HG02571 (cell line): Measurements from ENCODE around the gene TREH.
"Not testable (repeated sequence)": the region's sequence is repeated elsewhere in the genome, so short reads cannot be mapped to it uniquely, and the experiment has no call there.

ENCODE experiments used
- ATAC-seq: cut with Tn5 transposase; IDR thresholded peaks from one replicate; pipeline ENCODE4 v1.9.1; 2021; ENCODE audit warnings: mild to moderate bottlenecking, moderate library complexity; ENCODE audit not compliant: unreplicated experiment

TREH gene

DNA sequence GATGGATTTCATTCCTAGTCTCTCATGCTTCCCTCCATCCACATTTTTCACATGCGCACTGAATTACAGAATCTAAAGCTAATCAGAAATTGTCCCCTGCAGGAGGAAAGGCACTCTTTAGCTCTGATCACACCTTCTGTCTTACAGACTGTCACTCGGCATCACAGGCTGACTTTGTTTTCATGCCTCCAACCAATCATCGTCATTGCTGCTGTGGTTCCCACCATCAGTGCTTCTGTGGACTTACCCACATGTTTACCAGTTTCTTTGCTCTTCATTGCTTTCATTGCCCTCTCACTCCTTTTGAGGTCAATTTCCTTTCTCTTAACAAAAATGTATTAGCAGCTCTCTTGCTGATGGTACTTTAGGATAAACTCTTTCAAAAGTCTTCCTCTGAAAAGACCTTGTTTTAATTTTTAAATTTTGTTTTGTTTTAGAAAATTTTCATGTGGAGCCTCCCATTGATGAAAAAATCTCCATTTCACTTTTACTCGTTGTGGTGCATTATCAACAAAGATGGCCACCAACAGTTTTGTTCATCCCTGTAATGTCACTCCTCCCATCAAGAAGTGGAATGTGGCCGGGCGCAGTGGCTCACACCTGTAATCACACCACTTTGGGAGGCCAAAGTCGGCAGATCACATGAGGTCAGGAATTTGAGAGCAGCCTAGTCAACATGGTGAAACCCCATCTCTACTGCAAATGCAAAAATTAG, 20.2 kb upstream of the TREH start:
- no peak for ATAC-seq

DNA sequence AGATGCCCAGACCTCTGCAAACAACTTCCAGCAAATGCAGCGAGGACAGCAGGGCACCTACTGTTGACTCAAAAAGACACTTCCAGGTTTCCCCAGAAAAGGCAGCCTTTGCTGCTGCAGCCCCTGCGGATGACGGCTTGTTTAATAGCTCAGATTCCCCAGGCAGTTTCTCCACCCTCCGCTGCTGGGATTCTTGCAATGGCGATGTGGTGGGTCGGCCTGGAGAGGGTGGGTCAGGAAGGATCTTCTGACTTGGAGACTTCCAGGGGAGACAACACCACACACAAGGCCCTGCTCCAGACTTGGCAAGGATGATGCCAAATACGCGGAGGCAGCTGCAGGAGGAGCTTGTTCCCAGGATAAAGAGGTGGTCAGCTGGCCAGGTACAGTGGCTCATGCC, 17.9 kb upstream of the TREH start:
- ATAC-seq, result no peak

DNA sequence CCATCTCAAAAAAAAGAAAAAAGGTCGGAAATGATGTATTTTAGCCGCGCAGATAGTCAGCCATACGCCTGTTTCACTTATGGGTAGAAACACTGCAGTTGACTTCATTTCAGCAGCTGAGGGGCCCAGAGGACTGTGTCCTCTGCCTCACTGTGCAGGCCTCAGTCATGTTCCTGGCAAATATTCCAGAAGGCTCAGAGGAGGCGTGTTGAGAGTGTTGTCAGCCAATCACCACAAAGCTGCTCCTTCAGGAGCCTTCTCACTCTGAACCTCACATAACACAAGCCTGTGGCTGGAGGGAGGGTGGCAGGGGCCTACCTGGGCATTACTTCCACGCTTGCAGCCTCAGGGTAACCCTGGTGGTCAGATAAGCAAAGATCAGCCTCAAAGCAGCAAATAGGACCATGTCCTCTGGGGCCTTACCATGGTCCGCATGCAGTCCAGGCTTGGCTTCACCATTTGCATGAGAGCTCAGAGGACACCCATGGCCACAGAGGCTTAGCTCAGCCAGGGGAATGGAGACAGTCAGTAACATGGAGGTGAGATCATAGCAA, 17.3 kb upstream of the TREH start:
- ATAC-seq, result no peak

DNA sequence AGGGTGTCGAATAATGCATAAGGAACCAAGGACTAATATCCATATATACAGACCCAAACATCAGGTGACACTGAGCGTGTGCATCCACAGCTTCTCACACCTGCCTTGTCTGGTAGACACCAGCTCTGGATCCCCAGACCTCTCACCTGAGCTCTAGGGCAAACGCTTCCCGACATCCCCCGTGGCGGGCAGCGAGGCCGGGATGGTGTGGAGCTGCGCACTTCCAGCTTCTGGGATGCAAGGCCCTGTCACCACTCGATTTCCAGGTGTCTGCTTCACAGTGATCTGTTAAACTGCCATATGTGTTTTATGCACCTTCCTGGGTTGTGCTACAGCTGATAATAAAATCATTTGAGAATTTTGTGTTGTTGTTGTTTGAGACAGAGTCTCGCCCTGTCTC, 15.3 kb upstream of the TREH start:
- ATAC-seq, result no peak

DNA sequence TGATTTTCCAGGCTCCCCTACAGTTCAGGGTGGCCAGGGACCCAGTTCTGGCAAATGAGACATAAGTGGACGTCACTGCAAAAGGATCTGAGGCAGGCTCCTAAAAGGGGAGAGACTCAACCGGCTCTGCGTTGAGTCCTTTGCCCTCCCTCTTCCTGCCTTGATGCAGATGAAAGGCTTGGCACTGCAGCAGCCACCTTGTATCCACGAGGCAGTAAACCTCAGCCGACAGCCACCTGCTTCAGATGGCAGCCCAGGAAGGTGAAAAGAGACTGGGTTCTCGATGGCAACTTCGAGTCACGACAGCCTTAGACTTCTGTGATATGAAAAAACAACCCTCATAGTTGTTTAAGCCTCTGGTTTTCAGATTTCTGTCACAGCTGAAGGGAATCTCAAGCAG, 14.7 kb upstream of the TREH start:
- ATAC-seq, result no peak

DNA sequence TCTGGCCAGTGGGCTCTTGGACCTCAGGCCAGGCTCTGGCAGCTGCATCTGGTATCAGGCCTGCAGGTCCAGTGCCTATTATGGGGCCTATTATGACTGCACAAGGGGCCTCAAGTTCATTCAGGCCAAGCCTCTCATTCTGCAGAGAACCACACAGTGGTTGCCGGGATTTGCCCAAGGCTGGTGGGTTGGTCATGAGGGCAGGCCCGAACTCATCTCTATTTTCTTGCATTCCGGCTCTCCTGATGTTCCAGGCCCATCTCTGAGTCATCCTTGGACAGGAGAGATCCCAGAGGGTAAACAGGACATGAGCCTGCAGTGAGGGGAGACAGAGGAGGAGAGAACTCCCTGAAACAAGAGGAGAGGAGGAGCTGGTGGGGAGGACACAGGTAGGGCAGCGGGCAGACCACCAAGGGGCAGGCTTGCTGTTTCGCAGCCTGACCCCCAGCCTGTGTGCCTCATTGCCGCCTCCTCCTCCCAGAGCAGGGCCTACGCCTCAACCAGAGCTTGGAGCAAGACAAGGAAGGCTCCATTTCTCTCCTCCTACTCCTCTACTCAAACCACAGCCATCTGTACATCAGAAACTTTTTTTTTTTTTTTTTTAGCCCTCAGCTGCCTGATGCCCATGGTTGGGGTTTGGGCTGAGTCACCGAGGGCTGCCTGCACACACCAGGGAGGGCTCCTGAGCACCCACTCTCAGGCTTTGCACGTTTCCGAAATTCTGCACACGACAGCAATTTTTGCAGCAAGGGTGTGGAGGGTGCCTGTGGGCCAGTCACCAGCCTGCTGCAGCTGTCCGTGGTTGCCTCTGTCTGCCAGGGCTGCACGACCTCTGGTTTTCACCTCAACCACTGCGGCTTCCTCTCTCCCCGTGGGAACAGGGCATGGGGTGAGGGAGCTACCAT, 12.7 kb upstream of the TREH start:
- peak; percentile 31 for ATAC-seq

DNA sequence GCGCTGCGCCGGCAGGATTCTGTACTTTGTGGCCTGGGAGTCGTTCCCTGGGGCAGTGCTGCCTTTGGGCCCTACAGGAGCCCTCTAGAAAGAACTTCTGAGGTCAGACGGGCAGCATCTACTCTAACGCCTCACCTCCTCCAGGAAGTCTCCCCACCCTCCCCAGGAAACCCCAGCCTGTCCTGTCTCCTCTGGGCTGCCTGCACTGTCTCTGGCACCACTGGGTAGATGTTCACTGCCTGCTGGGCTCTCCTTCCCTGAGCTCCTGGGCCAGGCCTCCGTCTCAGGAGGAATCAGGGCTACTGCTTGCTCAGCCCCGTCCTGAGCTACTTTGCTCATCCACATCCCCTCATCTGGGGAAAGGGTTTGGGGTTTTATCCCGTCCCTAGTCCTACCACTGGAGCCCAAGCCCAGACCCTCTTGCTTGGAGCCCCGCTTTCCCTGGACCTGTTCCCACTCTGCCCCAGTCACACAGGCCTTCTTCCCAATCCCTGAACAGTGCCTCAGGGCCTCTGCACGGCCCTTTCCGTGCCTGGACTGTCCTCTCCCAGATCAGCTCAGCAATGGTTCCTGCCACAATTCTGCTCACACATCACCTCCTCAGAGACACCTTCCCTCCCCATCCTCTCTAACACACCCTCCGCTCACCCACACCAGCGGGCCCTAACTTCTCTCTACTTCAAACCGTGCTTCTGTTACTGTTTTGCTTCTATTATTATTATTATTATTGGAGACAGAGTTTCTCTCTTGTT, 11.3 kb upstream of the TREH start:
- ATAC-seq, result no peak

DNA sequence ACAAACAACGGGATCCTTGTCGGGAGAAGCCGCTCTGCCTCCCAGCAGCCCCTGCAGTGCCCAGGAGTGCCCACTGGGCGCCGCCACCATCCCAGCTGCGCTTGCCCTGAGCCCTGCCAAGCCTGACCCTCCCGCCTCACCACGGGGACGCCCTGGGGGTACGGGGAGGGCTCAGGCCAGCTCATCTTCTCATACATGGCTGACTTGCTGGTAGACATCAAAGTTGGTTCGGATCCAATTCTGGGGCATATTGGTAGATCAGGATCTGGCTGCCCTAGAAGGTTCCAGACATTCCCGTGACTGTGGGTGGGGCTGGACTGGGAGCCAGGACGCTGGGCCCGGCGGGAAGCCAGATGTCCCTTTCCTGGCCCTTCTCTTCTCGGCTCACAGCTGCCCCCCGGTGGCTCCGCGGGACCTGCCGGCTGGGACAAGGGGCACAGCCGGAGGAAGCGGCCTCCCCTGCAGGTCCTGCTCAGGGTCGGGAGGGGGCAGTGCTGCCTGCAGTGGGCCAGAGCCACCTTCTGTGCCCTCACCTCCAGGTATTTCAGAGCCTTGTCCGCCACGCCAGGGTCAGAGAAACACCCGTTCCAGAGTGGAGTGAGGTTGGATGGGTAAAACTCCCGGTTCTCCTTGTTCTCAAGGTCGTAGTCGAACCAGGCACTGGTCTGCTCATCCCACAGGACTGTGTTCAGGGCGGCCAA, 10.6 kb upstream of the TREH start:
- peak; percentile 75 for ATAC-seq

DNA sequence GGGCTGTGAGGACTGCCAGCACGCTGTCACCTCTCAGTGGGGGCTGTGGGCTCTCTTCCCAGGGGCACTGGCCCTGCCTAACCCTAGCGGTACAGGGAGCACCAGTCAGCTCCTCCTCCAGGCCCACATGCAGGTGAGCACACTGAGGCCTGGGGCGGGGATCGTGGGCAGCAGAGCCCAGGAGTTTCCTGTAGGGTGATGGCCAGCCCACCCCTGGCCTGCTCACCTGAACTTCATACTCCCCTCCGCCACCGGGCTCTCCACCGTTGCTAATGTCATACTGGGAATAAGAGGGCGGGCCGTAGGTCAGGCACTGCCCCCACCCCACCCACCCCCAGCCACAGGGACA, 10.0 kb upstream of the TREH start:
- no peak for ATAC-seq

DNA sequence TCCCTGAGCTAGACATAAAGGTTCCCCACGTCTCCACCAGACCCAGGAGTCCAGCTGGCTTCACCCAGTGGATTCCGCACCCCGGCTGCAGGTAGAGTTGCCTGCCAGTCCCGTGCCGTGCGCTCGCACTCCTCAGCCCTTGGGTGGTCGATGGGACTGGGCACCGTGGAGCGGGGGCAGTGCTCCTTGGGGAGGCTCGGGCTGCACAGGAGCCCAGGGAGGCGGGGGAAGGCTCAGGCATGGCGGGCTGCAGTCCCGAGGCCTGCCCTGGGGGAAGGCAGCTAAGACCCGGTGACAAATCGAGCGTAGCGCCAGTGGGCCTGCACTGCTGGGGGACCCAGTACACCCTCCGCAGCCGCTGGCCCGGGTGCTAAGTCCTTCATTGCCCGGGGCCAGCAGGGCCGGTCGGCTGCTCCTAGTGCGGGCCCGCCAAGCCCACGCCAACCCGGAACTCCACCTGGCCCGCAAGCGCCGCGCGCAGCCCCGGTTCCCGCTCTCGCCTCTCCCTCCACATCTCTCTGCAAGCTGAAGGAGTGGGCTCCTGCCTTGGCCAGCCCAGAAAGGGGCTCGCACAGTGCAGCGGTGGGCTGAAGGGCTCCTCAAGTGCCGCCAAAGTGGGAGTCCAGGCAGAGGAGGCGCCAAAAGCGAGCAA, 9.5 kb upstream of the TREH start:
- ATAC-seq, result no peak

DNA sequence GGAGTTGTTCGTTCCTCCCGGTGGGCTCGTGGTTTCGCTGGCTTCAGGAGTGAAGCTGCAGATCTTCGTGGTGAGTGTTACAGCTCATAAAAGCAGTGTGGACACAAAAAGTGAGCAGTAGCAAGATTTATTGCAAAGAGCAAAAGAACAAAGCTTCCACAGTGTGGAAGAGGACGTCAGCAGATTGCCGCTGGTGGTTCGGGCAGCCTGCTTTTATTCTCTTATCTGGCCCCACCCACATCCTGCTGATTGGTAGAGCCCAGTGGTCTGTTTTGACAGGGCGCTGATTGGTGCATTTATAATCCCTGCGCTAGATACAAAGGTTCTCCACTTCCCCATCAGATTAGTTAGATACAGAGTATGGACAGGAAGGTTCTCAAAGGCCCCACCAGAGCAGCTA, 8.9 kb upstream of the TREH start:
- ATAC-seq, result not testable (repeated sequence)

DNA sequence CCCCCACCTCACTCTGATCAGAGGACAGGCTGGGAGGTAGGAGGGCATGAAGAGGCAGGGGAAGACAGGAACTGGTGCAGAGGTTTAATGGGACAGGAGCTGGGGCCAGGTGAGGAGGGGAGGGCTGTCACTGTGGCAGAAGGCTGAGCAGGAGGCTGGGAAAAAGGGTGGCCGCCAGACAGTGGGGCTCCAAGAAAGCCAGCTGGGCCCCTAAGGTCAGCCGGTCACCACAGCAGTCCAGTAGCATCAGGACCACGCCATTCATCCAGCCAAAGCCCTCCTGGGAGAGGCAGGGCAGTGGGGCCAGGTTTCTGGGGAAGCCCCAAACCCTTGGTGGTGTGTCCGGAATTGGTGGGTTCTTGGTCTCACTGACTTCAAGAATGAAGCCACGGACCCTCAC, 8.5 kb upstream of the TREH start:
- no peak for ATAC-seq

DNA sequence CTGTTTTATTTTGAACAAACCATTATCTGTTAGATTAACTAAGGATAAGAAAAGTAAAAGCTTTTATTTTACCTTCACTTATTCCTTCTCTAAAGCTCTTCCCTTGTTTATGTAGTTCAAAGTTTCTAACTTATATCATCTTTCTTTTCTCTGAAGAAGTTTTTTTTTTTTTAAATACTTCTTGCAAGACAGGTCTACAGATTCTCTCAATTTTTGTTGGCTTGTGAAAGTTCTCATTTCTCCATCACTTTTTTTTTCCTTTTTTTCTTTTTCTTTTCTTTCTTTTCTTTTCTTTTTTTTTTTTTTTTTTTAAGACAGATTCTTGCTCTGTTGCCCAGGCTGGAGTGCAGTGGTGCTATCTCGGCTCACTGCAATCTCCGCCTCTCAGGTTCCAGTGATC, 4.7 kb upstream of the TREH start:
- ATAC-seq, result no peak

DNA sequence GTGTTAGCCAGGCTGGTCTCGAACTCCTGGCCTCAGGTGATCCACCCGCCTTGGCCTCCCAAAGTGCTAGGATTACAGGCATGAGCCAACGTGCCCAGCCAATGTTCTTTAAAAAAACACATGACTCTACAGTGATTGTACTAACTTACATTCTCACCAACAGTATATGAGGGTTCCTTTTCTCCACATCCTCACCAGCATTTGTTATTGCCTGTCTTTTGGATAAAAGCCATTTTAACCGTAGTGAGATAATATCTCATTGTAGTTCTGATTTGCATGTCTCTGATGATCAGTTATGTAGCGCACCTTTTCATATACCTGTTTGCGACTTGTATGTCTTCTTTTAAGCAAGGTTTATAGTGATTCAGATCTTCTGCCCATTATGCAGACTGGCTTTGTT, 3.5 kb upstream of the TREH start:
- ATAC-seq, result not testable (repeated sequence)

DNA sequence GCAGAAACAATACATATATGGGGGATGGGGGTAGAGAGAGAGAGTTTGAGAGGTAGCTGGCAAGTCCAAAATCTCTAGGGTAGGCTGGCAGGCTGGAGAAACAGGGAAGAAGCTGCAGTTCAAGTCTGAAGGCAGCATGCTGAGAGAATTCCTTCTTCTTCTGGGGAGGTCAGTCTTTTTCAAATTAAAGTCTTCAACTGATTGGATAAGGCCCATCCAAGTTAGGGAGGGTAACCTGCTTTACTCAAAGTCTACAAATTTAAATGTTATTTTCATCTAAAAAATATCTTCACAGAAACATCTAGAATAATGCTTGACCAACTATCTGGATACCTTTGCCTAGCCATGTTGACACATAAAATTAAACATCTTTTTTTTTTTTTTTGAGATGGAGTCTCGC, 2.9 kb upstream of the TREH start:
- ATAC-seq, result no peak

DNA sequence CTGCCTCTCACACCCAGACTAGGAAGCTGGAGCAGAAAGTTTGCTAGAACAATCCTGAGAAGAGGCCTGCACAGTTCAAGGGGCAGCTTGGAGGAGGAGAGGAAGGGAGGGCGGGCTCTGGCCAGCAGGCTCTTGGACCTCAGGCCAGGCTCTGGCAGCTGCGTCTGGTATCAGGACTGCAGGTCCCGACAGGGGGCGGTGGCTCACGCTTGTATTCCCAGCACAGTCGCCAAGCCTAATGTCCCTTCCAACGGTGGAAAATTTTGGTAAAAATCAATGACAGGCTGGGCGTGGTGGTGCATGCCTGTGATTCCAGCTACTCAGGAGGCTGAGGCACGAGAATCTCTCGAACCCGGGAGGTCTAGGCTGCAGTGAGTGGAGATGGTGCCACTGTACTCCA, 542 bp downstream of the TREH start:
- ATAC-seq, result not testable (repeated sequence)

DNA sequence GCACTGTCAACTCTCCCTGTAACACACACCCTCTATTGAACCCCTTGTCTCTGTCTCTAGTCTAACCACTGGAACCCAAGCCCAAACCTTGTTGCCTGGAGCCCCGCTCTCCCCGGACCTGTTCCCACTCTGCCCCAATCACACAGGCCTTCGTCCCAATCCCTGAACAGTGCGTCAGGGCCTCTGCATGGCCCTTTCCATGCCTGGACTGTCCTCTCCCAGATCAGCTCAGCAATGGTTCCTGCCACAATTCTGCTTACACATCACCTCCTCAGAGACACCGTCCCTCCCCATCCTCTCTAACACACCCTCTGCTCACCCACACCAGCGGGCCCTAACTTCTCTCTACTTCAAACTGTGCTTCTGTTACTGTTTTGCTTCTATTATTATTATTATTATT, 1.5 kb downstream of the TREH start:
- no peak for ATAC-seq

DNA sequence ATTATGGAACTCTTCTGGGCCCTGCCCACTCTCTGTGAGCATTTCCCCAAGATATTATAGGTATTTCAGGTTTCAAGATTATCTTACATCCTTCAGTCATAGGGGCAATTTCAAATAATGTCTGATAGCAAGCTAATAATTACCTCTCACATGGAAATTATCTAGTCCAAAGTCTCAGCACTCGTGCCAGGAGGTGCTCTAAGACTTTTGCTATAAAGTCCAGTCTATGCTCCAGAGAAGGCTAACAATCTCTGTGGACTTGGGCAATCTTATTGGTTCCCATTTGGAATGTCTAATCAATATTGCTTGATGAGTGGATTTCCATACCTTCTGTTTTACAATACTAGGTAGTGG, 5.4 kb downstream of the TREH start:
- no peak for ATAC-seq

DNA sequence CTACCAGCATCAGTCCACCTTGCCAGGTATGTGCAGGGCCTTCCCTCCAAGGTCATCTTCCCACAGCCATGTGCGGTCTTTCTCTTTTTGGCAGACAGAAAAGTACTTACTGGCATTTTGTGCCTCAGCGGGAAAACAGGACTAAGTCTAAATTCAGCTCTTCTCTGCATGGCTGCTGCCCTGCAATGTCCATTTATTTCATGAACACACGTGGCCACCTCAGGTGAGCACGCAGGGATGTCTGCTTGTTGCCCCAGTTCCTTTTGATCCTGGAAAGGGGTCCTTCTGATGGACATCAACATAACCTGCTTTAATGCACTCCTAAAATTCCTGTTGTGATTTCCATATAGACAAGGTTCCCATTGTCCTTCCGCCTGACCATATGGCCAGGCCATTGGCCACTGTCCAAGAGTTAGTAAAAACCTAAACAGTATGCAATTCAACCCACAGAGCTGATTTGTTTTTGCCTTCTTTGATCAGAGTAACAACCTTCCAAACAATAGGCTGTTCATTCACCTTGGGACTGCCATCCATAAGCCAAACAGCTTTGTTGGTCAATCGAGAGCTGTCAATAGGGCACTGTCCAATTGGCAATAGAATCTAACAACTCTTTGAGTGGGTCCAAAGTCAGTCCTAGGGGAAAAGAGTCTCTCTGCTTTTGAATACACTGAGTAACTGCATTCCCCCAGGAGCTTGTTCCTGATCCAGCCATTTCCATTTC, 5.9 kb downstream of the TREH start:
- no peak for ATAC-seq

DNA sequence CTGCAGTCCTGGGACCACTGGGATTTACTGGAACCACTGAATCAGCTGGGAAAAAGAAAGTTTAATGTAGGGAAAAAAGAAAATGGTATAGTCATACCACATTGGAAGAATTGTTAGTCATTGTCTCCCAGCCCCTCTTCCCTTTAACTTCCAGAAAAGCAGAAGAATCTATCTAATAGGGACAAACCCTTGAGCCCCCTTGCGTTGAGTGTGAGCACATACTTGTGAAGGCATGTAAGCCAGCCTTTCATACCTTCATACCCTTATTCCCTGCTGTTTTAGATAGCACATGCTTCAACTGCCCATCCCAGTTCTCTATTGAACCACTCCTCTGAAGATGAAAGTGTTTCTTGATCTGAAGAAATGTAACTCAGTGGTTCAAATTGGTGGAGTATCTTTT, 6.6 kb downstream of the TREH start:
- ATAC-seq, result no peak
